Thyroid gland (tissue), 4 donors: ENCODE results near the gene POU2F3.

Source experiments
- POLR2A ChIP-seq, 2 donors: fragments of 450-650 bp; IDR thresholded peaks; one replicate each; pipeline ENCODE4 v1.6.1; 2017; ENCODE audit warnings: antibody characterized with exemption in 2 of 2, mild to moderate bottlenecking in 2 of 2, moderate library complexity in 1 of 2
- TF ChIP-seq, protein P1 (sequence below), 6 experiments: fragments of 200-600 bp in 3 of 6; fragments of 450-650 bp in 3 of 6; sonication (generic) in 3 of 6; IDR thresholded peaks; one replicate each; pipeline ENCODE4 v1.5.1; 2016 to 2019; ENCODE audit warnings: antibody characterized with exemption in 6 of 6, mild to moderate bottlenecking in 2 of 6, inconsistent platforms in 1 of 6, moderate library complexity in 1 of 6

DNA sequence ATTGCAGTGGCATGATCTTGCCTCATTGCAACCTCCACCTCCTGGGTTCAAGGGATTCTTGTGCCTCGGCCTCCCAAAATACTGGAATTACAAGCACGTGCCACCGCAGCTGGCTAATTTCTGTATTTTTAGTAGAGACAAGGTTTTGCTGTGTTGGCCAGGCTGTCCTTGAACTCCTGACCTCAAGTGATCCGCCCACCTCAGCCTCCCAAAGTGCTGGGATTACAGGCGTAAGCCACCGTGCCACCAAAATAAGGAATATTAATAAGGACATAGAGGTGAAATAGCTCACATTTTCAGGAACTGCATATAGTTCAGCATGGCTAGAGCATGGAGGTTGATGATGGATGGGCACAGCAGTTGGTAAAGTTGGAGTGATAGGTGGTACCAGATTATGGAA lies 117.7 kb downstream of the POU2F3 start:
- TF ChIP-seq, protein P1, sequence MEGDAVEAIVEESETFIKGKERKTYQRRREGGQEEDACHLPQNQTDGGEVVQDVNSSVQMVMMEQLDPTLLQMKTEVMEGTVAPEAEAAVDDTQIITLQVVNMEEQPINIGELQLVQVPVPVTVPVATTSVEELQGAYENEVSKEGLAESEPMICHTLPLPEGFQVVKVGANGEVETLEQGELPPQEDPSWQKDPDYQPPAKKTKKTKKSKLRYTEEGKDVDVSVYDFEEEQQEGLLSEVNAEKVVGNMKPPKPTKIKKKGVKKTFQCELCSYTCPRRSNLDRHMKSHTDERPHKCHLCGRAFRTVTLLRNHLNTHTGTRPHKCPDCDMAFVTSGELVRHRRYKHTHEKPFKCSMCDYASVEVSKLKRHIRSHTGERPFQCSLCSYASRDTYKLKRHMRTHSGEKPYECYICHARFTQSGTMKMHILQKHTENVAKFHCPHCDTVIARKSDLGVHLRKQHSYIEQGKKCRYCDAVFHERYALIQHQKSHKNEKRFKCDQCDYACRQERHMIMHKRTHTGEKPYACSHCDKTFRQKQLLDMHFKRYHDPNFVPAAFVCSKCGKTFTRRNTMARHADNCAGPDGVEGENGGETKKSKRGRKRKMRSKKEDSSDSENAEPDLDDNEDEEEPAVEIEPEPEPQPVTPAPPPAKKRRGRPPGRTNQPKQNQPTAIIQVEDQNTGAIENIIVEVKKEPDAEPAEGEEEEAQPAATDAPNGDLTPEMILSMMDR (IDR thresholded peaks at IDR 0.05): no peak
- TF ChIP-seq POLR2A (IDR thresholded peaks at IDR 0.05): no peak
